GM21360 (cell line): ENCODE results near the gene ELL.
"Not testable (repeated sequence)": the region's sequence is repeated elsewhere in the genome, so short reads cannot be mapped to it uniquely, and the experiment has no call there.

Experiments
- ATAC-seq: cut with Tn5 transposase; IDR thresholded peaks from one replicate; pipeline ENCODE4 v1.9.1; 2021; ENCODE audit warnings: mild to moderate bottlenecking, moderate library complexity; ENCODE audit not compliant: unreplicated experiment

The ELL gene

DNA sequence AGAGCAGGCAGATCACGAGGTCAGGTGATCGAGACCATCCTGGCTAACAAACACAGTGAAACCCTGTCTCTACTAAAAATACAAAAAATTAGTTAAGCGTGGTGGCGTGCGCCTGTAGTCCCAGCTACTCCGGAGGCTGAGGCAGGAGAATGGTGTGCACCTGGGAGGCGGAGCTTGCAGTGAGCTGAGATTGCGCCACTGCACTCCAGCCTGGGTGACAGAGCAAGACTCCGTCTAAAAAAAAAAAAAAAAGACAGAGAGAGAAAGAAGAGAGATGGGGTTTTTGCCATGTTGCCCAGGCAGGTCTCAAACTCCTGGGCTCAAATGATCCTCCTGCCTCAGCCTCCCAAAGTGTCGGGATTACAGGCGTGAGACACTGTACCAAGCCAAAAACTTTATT is 116.1 kb downstream of the ELL start:
- ATAC-seq = not testable (repeated sequence)

DNA sequence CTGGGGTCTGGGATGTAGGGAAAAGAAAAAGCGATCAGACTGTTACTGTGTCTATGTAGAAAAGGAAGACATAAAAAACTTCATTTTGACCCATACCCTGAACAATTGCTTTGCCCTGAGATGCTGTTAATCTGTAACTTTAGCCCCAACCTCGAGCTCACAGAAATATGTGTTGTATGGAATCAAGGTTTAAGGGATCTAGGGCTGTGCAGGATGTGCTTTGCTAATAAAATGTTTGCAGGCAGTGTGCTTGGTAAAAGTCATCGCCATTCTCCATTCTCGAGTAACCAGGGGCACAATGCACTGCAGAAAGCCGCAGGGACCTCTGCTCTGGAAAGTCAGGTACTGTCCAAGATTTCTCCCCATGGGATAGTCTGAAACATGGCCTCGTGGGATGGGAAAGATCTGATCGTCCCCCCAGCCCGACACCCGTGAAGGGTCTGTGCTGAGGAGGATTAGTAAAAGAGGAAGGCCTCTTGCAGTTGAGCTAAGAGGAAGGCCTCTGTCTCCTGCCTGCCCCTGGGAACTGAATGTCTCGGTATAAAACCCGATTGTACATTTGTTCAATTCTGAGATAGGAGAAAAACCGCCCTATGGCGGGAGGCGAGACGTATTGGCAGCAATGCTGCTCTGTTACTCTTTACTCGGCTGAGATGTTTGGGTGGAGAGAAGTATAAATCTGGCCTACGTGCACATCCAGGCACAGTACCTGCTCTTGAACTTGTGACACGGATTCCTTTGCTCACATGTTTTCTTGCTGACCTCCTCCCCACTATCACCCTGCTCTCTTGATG is 119.2 kb downstream of the ELL start:
- not testable (repeated sequence) for ATAC-seq

DNA sequence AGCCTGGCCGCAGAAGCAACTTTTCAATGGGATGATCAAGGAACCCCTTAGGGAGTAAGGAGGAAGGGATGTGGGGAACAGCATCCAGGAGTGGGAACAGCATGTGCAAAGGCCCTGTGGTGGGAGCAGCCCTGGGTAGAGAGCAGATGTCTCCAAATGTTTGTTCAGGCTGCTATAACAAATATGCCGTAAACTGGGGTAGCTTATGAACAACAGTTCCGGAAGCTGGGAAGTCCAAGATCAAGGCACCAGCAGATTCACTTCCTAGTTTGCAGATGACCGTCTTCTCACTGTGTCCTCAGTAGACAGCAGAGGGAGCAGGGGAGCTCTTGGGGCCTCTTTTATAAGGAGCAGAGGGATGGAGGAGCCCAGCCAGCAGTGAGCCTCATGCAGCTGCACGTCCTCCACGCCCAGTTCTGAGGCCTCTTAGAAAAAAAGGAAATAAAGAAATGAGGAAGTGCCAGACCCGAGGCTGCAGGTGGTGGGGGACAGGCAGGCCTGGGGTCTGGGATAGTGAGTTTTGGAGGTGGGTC is 120.2 kb downstream of the ELL start:
- no peak for ATAC-seq

DNA sequence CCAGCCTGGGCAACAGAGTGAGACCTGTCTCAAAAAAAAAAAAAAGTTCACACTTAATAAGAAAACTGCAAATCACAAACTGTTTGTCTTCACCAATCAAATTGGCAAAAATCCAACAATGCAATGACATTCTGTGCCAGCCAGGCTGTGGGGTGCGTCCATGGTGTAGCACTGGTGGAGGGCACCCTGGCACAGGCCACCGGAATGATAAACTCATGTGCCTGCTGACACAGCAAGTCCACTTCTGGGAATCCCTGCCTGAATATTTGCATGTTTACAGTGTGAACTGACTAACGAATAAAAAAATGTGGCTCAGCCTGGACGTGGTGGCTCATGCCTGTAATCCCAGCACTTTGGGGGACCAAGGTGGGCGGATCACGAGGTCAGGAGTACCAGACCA is 122.9 kb downstream of the ELL start:
- no peak for ATAC-seq

DNA sequence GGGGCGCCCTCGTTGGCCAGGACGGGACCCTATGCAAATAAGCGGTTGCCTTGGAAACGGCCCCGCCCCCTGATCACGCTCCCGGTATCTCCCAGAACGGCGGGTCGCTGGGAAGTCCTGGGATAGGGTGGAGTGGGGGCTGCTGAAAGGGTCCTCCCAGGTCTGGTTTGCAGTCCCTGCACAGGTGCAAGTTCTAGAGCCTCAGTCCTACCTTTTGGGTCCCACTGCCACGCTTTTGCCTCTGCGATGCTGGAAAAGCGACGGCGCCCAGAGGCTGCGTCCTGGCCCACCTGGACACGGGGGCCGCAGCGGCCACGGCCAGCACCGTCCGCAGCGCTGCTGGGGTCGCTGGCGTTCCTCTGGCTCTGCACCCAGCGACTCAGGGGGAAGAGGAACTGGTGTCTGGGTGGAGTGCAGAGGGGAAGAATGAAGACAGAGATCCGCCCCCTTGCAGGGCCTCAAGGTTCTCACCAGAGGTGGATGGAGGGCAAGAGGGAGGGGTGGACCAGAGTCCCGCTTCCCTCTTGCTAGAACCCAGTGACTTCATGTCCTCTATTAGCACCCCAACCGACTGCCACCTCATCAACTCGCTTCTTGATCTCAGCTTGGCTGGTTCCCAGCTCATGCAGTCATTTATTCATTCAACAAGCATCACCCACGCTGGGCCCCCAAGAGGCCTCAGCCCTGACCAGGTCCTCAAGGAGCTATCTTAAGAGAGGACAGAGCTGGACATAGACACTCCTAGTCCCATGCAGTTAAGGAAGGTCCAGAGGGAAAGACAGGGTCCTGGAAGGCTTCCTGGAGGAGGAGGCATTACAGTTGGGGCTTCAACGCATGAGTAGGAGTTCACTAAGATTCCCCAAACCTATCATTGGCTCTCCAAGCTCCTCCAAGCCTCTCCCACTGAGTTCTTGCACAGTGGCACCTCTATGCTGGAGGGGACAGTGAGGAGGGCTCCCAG is 124.3 kb downstream of the ELL start, which contains the start of gene LRRC25:
Gene LRRC25 (minus strand): TSS at position 381 of the 961 bp plus-strand sequence. CDS start 659 bp downstream, outside the sequence.
- ATAC-seq = peak; percentile 67

DNA sequence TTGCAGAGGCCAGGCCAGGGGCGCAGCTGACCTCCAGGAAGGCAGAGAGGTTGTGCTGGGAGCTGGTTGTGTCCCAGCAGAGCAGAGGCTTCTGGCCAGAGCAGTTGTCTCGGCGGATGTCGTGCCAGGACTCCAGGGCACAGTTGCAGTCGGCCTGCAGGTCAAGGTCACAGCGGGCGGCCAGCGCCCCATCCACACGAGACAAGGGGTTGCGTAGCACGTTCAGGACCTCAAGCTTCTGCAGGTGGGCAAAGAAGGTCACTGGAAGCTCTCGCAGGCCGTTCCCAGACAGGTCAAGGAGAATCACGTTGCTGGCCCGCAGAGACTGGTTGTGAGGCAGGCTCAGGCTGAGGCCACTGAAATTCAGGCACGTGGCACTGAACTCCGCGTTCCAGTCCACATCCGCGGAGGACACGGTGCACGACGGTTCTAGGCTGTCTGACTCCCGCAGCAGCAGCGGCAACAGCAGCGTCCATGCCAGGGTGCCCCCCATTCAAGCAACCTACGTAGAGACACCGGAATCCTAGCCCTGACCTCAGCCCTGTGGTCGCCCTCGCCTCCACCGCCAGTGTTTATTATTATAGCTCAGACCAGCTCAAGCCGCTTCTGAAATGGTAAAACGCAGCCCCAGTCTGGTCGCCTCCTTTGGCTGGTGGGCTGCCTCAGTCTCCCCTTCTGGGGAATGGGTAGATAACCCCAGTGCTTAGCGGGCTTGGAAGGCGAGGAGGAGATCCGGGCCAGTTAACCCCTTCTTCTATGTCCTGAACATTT is 125.2 kb downstream of the ELL start:
- ATAC-seq = no peak

DNA sequence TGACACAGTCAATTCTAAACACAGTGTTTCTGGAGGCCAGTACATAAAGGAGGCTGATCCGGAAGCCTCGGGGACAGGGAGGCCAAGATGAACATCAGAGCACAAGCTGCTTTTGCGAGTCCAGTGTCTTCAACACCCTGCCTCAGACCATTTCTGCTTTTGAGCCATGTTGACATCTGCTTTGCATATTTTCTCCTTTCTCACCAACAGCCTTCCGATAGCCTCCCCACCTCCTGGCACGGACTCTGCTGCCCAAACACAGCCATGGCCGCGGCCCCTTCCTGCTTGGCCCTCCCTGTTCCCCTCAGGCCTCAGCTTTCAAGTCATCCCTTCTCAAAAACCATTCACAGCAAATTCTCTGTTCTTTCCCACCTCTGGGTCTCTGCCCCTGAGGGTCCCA is 128.0 kb downstream of the ELL start:
- no peak for ATAC-seq

DNA sequence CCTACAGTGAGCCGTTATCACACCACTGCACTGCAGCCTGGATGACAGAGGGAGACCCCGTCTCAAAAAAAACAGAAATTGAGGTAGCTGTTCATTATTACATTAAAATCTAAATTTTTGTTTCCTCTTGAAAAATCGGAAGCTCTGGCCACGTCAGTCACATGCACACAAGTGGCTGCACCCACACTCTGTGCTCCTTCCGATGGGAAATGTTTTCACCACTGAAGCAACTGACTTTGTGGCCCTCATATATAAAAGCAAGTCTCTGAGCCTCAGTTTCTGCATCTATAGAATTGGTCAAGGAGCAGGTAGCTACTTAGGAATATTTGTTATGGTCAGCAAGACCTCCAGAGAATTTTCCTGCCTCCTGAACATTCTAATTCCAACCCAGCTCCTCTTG is 128.9 kb downstream of the ELL start:
- no peak for ATAC-seq
